ENCODE measurements around the gene PSORS1C2. TPM values are rescaled to one million over a fixed set of nuclear protein-coding genes. Genes with fewer than 3 reads are reported as not detected.

Gene PSORS1C2
- total RNA-seq, 1 experiment from 2014 or later, result not detected

- no peak for DNase-seq (ENCODE audit: low read depth)
- in situ Hi-C loops (cut with HindIII; ENCODE audit: low pct_unique_long_range_greater_than_20kb, low sequenced_read_pairs), result no loop called here
These were observed 42.2 kb downstream of the PSORS1C2 start for GRCh38 chr6:31096656-31097055.

- DNase-seq (ENCODE audit: low read depth), result no peak
- in situ Hi-C loops (cut with HindIII; ENCODE audit: low pct_unique_long_range_greater_than_20kb, low sequenced_read_pairs), result no loop called here
These were observed 42.7 kb downstream of the PSORS1C2 start for GRCh38 chr6:31096215-31096614.

GRCh38 chr6:31094389-31094881 is 44.4 kb downstream of the PSORS1C2 start:
- in situ Hi-C loops (cut with HindIII; ENCODE audit: low pct_unique_long_range_greater_than_20kb, low sequenced_read_pairs), result no loop called here
- no peak for DNase-seq (ENCODE audit: low read depth)

DNA sequence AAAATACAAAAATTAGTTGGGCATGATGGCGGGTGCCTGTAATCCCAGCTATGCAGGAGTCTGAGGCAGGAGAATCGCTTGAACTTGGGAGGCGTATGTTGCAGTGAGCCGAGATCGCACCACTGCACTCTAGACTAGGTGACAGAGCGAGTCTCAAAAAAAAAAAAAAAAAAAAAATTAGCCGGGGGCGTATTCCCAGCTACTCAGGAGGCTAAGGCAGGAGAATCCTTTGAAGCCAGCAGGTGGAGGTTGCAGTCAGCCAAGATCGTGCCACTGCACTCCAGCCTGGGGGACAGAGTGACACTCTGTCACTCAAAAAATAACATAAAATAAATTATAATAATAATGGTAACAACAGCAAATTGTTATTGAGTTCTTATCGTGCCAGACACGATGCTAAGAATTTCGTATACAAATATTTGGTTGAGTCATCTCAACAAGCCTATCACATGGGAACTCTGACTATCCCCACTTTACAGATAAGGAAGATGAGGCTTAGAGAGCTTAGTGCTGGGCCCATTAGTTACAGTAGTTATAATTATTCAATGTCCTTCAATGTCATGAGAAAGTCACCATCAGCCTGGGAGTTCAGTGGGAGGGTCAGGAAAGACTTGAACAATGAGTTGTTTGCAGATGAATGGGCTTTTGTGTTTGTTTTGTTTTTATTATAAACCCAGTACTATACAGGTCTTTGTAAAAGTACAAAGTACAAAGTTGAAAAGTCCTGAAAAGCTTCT is 45.9 kb downstream of the PSORS1C2 start:
- DNase-seq (ENCODE audit: low read depth), result no peak
- in situ Hi-C loops (cut with HindIII; ENCODE audit: low pct_unique_long_range_greater_than_20kb, low sequenced_read_pairs), result no loop called here

DNA sequence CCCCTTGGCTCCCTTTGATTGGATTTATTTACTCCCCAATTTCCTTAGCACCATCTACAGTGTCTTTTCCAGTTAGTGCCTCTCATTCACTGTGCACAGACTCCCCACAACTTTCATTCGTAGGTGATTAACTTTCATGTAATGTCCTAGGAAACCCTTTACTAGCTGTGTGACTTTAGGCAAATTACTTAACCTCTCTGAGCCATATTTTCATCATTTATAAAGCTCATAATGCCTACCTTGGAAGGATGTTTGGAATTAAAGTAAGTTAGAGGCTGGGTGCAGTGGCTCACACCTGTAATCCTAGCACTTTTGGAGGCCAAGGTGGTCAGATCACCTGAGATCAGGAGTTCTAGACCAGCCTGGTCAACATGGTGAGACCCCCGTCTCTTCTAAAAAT is 46.6 kb downstream of the PSORS1C2 start:
- DNase-seq (ENCODE audit: low read depth), result no peak
- in situ Hi-C loops (cut with HindIII; ENCODE audit: low pct_unique_long_range_greater_than_20kb, low sequenced_read_pairs), result no loop called here

DNA sequence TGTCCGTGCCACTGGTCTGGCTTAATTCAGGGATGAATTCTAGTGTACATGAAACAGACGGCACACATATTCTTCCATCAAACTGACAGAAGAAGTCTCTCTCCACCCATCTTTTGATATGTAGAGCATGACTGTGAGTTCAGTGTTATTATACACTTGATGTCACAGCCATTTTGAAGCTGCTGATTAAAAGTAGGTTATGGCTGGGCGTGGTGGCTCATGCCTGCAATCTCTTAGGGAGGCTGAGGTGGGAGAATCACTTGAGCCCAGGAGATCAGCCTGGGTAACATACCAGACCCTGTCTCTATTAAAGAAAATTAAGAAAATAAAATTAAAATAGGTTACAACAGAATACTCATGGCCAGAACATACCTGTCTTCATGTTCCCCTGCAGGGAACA is 47.2 kb downstream of the PSORS1C2 start:
- in situ Hi-C loops (cut with HindIII; ENCODE audit: low pct_unique_long_range_greater_than_20kb, low sequenced_read_pairs), result no loop called here
- DNase-seq (ENCODE audit: low read depth), result no peak

DNA sequence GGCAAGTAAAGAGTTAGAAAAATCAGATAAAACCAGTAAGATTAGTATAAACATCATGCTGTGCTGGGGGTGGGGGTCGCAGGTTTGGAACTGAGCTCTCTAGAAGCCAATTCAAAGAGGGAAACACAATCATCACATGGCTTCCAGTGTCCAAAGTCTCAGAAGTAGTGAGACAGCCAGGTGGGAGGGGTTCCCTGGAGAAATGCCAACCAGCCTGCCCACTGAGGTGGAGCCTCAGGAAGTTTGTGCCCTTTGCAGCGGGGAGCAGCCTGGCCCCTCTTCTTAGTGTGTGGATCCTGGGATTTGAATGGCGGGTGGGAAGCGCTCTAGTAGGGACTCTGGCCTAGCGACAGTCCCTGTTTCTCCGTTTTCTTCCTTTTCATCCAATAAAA is 47.9 kb downstream of the PSORS1C2 start:
- in situ Hi-C loops (cut with HindIII; ENCODE audit: low pct_unique_long_range_greater_than_20kb, low sequenced_read_pairs), result no loop called here
- DNase-seq (ENCODE audit: low read depth), result no peak

- DNase-seq (ENCODE audit: low read depth), result no peak
- in situ Hi-C loops (cut with HindIII; ENCODE audit: low pct_unique_long_range_greater_than_20kb, low sequenced_read_pairs), result no loop called here
These were observed 48.4 kb downstream of the PSORS1C2 start for GRCh38 chr6:31090275-31090972.

Other genes starting within 250 kb of the PSORS1C2 start
- 49.7 and 58.5 TPM in 2 replicates for gene GTF2H4, start 230.9 kb downstream of the PSORS1C2 start, total RNA-seq (2014; rRNA removed; shearing (Covaris generic); ENCODE audit: low replicate concordance)
- gene VARS2, start 224.8 kb downstream of the PSORS1C2 start, total RNA-seq (2014; rRNA removed; shearing (Covaris generic); ENCODE audit: low replicate concordance), result 29.5 and 43.7 TPM in 2 replicates
- gene SFTA2, start 206.9 kb downstream of the PSORS1C2 start, total RNA-seq (2014; rRNA removed; shearing (Covaris generic); ENCODE audit: low replicate concordance), result not detected in 2 replicates
- 0.24 TPM in 1 of 2 replicates, not detected in the other for gene MUCL3, start 198.1 kb downstream of the PSORS1C2 start, total RNA-seq (2014; rRNA removed; shearing (Covaris generic); ENCODE audit: low replicate concordance)
- not detected in 2 replicates for gene MUC21, start 155.3 kb downstream of the PSORS1C2 start, total RNA-seq (2014; rRNA removed; shearing (Covaris generic); ENCODE audit: low replicate concordance)
- gene MUC22, start 128.6 kb downstream of the PSORS1C2 start, total RNA-seq (2014; rRNA removed; shearing (Covaris generic); ENCODE audit: low replicate concordance), result not detected in 2 replicates
- gene C6orf15, start 26.5 kb downstream of the PSORS1C2 start, total RNA-seq (2014; rRNA removed; shearing (Covaris generic); ENCODE audit: low replicate concordance), result not detected in 2 replicates
- 0.20 and 1.8 TPM in 2 replicates for gene PSORS1C1, start 24.3 kb downstream of the PSORS1C2 start, total RNA-seq (2014; rRNA removed; shearing (Covaris generic); ENCODE audit: low replicate concordance)
- gene CDSN, start 18.6 kb downstream of the PSORS1C2 start, total RNA-seq (2014; rRNA removed; shearing (Covaris generic); ENCODE audit: low replicate concordance), result not detected in 2 replicates
- 130 and 142 TPM in 2 replicates for gene CCHCR1, start 18.7 kb upstream of the PSORS1C2 start, total RNA-seq (2014; rRNA removed; shearing (Covaris generic); ENCODE audit: low replicate concordance)
- 34.9 and 37.6 TPM in 2 replicates for gene TCF19, start 19.5 kb upstream of the PSORS1C2 start, total RNA-seq (2014; rRNA removed; shearing (Covaris generic); ENCODE audit: low replicate concordance)
- 0.09 and 26.0 TPM in 2 replicates for gene POU5F1, start 31.6 kb upstream of the PSORS1C2 start, total RNA-seq (2014; rRNA removed; shearing (Covaris generic); ENCODE audit: low replicate concordance)
- 934 and 946 TPM in 2 replicates for gene HLA-C, start 133.0 kb upstream of the PSORS1C2 start, total RNA-seq (2014; rRNA removed; shearing (Covaris generic); ENCODE audit: low replicate concordance)
- 379 and 544 TPM in 2 replicates for gene HLA-B, start 218.1 kb upstream of the PSORS1C2 start, total RNA-seq (2014; rRNA removed; shearing (Covaris generic); ENCODE audit: low replicate concordance)

Measured in Caki2 (cell line).